Stimulated activated CD4-positive, alpha-beta T cell treated with anti-CD3 and anti-CD28 coated beads, Interleukin-4, amount 100 ng/mL, for 4 hours (primary cell): ENCODE measurements around the gene POU2F2.

ENCODE experiments used
- DNase-seq, 2 experiments: peaks; one replicate each; pipeline ENCODE4 v3.0.0-alpha.2; 2020

Gene POU2F2

GRCh38 chr19:42078538-42079275, 53.5 kb downstream of the POU2F2 start:
- DNase-seq = no peak

DNA sequence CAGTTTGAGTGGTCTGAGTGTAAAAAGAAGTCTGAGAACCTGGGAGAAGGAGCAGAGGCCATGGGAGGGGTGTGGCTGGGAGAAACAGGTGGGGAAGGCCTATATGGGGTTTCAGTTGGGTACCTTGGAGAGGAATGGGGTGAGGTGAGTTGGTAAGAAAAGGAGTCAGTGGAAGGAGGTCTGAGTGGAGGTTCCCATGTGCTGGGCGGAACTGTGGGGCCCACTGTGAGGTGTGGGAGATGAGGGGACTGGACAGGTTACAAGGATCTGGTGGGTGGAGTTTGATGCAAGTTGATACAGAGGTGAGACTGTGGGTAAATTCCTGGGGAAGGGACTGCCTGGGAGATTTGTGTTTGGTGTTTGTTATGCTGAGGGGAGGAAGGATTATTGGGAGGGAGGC, 54.2 kb downstream of the POU2F2 start:
- no peak for DNase-seq

DNA sequence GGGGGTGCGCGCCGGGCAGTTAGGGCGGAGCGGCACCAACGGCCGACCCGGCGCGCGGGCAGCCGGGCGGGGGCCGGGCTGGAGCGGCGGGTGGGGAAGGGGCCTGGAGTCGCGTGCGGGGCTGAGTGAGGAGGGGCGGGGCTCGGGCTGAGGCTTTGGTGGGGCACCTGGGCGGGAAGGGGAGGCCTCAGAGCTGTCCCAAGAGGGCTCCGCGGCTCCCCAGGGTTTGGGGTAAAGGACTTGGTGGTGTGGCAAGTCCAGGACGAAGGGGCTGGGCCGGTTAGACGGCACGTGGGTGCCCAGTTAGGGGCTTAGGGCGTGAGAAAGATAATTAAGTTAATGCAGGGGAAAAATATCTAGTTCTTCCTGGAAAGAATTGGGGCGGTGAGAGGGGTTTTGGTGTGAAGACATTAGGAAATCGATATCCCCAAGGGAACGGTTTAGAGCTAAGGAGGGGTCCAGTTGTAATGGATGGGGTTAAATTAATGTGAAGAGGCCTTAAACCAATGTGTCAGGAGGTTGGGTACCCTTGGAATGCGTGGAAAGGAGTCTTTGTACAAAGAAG, 55.8 kb downstream of the POU2F2 start:
- DNase-seq = peak; percentile 35 to 48

GRCh38 chr19:42075616-42076379, 56.4 kb downstream of the POU2F2 start, which contains the start of gene ZNF574:
Gene ZNF574 (plus strand): TSS chr19:42076166. CDS start chr19:42078607, 2,441 bp downstream.
- peak; percentile 95 to 98 for DNase-seq

GRCh38 chr19:42075364-42075615, 57.0 kb downstream of the POU2F2 start:
- DNase-seq = no peak

- DNase-seq = no peak
Measured at GRCh38 chr19:42074513-42075363, 57.5 kb downstream of the POU2F2 start.

DNA sequence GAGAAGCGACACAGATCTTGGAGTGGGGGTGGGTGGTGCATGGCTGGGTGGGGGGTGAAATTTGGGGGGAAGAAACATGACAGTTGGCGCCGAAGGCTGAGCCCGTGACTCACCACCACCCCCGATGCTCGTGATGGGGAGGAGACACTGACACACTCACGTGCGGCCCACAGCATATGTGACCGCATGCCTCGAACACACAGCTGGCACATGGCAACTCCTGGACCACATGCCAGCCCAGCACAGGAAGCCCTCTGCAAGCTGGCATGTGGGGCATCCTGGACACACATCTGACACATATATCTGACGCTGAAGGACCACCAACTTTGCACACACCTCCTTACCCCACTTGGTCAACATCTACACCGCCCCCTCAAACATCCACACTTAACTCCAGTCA, 61.0 kb downstream of the POU2F2 start:
- no peak for DNase-seq

- no peak for DNase-seq
Measured at GRCh38 chr19:42069619-42070351, 62.5 kb downstream of the POU2F2 start, which contains the start of gene GRIK5. Gene GRIK5 (minus strand): TSS chr19:42070206. CDS start chr19:42065770, 4,436 bp downstream.

DNA sequence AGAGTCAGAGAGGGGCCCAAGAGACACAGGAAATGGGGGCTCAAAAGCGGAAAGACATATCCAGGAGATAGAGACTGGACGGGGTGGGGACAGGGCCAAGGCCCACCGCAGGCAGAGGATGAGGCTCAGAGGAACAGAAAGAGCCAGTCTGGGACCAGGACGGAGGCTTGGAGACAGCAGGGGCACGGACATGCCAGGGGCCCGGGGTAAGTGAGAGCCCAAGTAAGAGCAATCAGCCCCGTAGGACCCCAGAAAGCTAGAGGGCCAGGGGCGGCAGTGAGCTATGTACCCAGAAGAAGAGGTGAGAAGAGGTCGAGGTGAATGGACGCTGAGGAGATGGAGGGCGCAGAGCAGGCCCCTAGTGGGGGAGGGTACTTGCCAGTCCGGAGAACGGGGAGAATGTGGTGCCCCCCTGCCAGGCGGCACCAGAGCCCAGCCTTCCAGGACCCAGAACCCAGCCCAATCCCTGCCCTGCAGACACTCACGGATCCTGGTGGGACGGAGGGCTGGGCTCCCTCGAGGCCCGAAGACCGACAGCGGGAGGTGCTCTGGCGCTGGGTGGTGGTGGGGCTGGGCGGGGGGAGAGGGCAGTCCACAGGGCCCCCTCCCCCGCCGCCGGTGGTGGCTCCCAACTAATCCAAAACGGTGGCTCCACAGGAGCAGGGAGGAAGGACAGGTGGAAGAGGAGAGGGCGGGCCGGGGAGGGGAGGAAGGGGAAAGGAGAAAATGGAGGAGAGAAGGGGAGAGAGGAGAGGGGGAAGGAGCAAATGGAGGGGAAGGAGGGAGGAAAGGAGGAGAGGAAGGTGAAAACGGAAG, 63.3 kb downstream of the POU2F2 start:
- DNase-seq = no peak

GRCh38 chr19:42068361-42068755, 63.9 kb downstream of the POU2F2 start:
- DNase-seq = no peak

DNA sequence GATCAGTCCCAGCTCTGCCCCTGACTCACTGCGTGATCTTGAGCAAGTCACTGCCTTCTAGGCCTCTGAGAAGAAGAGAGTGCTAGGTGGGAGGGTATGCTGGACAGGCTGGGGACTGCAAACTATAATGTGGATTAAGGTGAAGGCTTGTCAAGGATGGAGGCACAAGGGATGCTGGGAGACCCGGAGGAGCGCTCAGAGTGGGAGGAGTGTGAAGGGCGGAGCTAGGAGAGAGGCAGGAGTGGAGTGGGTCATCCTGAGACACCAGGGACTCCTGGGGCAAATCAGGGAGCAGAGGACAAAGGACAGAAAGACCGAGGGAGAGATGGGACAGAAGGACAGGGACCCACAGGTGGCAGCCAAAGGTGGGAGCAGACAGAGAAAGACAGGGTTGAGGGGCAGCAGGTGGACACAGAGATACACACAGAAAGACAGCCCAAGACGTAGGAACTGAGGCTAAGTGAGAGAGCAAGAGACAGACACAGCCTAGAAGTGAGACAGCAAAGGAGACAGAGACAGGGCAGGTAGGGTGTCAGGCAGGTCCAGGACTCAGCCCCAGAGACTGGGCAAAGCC, 64.8 kb downstream of the POU2F2 start:
- DNase-seq = no peak

GRCh38 chr19:42066075-42066754, 66.0 kb downstream of the POU2F2 start:
- DNase-seq = no peak

DNA sequence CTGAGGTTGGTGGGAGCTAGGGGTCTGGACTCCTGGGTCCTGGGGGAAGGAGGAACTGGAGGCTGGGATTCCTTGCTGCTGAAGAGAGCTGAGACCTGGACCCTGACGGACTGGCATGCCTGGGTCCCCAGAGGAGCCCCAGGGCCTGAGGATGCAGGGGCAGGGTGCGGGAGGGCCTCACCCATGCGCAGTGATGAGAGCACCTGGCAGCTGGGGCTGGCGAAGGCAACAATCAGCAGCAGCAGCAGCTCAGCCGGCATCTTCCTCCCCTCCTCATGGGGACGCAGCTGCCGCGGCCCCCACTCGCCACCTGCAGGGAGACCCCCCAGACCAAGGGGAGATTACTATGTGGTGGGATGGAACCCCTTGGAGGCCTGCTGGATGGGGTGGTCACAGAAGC, 66.7 kb downstream of the POU2F2 start:
- DNase-seq = no peak

- no peak for DNase-seq
Measured at GRCh38 chr19:42065051-42065450, 67.2 kb downstream of the POU2F2 start.

GRCh38 chr19:42064432-42064831, 67.8 kb downstream of the POU2F2 start:
- DNase-seq = no peak

- DNase-seq = no peak
Measured at GRCh38 chr19:42062381-42062780, 69.9 kb downstream of the POU2F2 start.

GRCh38 chr19:42060117-42060516, 72.1 kb downstream of the POU2F2 start:
- DNase-seq = no peak

DNA sequence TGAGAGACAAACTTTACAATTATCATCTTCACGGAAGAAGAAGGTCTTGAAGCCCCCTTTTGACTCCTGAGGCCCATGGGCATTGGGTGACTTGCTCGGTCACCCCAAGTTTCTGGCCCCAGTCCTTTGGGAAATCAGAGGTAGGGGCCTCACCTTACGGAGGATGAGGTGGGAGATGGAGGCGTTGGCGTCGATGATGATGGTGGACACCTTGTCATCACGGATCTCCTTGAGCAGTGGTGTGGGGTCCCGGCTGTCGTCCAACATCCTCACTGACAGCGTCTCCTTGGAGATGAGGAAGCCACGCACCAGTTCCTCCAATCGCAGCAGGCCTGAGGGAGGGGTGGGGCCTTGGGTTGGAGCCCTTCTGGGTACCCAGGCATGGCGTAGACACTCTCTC, 73.0 kb downstream of the POU2F2 start:
- DNase-seq = no peak

DNA sequence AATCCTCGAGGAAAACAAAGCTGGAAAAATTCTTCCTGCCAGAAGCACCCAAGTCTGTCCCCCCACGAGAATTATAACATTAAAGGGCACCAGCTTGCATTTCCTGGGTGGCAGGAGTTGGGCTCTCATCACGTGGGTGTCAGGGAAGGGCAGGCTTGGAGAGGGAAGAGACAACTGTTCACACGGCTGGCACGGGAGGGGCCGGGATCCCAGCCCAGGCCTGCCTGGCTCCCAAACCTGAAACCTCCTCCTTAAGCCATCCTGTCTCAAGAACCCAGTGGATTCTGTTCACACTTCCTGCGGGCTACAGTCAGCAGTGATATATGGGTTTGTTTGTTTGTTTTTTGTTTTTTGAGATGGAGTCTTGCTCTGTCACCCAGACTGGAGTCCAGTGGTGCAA, 74.4 kb downstream of the POU2F2 start:
- DNase-seq = no peak

DNA sequence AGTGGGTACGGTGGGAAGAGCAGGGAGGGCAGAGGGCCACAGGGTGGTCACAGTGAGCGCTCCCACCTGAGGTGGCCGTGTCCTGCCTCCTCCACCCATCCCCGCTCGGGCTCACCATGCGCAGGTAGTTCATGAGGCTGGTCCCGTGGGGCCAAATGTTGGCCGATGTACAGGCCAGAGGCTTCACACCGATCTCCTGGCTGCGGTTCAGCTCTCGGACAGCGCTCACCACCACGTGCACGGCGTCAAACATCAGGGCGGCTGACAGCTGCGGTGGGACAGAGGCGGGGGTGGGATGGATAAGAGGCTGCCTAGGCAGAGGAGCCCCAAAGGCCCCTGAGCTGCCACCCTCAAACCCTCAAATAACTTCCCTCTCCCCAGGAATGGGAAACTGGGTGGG, 78.0 kb downstream of the POU2F2 start:
- no peak for DNase-seq
